Measurements from ENCODE around the gene DGKH.
"Not testable (repeated sequence)": the region's sequence is repeated elsewhere in the genome, so short reads cannot be mapped to it uniquely, and the experiment has no call there.

DGKH gene

GRCh38 chr13:42084722-42085121 lies 36.3 kb downstream of the DGKH start:
- TF ChIP-seq, protein P1, sequence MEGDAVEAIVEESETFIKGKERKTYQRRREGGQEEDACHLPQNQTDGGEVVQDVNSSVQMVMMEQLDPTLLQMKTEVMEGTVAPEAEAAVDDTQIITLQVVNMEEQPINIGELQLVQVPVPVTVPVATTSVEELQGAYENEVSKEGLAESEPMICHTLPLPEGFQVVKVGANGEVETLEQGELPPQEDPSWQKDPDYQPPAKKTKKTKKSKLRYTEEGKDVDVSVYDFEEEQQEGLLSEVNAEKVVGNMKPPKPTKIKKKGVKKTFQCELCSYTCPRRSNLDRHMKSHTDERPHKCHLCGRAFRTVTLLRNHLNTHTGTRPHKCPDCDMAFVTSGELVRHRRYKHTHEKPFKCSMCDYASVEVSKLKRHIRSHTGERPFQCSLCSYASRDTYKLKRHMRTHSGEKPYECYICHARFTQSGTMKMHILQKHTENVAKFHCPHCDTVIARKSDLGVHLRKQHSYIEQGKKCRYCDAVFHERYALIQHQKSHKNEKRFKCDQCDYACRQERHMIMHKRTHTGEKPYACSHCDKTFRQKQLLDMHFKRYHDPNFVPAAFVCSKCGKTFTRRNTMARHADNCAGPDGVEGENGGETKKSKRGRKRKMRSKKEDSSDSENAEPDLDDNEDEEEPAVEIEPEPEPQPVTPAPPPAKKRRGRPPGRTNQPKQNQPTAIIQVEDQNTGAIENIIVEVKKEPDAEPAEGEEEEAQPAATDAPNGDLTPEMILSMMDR (conservative IDR thresholded peaks at IDR 0.05; ENCODE audit: low read length) = no peak
- no peak overlapping the region for H3K4me3 ChIP-seq (ENCODE audit: low read length)
- DNase-seq (ENCODE audit: low read depth) = no peak

GRCh38 chr13:42086582-42086981 lies 38.1 kb downstream of the DGKH start:
- TF ChIP-seq, protein P1 (conservative IDR thresholded peaks at IDR 0.05; ENCODE audit: low read length) = no peak
- no peak for DNase-seq (ENCODE audit: low read depth)
- no peak overlapping the region for H3K4me3 ChIP-seq (ENCODE audit: low read length)

DNA sequence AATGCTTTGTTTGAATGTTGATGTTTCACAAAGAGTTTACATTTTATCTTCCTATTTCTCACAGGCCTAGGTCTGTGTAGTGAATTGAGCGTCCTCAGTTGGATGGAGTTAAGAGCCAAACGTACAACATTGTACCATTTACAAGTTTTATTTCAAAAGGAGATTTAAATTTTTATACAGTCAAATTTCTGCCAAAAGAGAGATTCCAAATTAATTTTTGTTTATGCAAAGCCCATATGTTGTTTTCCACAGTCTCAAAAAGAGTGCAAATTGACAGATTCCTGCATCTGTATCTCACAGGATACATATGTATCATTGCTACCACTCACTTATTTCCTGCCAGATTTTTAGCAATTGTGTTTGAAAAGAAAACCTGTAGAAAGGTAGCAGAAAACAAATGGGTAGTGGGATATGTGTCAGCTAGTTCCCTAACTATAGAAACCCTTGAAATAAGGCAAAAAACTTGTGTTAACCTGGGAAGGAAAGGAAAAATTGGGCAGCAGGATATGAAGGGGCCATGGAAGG lies 46.1 kb downstream of the DGKH start:
- DNase-seq (ENCODE audit: low read depth) = no peak
- H3K4me3 ChIP-seq (ENCODE audit: low read length) = no peak overlapping the region

GRCh38 chr13:42096222-42096621 lies 47.8 kb downstream of the DGKH start:
- not testable (repeated sequence) for H3K4me3 ChIP-seq (ENCODE audit: low read length); DNase-seq (ENCODE audit: low read depth)

More for the DNA sequence above, 46.1 kb downstream of the DGKH start:
- TF ChIP-seq, protein P1 (conservative IDR thresholded peaks at IDR 0.05; ENCODE audit: low read length) = no peak

DNA sequence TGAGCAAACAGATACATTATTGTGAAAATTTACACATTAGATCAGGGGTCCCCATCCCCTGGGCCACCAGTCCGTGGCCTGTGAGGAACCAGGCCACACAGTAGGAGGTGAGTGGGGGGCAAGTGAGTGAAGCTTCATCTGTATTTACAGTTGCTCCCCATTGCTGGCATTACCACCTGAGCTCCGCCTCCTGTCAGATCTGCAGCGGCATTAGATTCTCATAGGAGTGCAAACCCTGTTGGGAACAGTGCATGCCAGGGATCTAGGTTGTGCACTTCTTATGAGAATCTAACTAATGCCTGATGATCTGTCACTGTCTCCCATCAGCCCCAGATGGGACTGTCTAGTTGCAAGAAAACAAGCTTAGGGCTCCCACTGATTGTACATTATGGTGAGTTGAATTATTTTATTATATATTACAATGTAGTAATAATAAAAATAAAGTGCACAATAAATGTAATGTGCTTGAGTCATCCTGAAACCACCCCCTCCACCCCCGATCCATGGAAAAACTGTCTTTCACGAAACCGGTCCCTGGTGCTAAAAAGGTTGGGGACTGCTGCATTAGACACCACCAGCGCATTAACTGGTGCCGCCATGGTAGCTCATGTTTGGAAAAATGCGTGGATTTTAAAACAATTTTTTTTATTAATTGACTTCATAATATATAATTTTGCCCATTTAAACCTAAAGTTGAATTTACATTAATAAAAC lies 51.7 kb downstream of the DGKH start:
- no peak overlapping the region for H3K4me3 ChIP-seq (ENCODE audit: low read length)
- no peak for DNase-seq (ENCODE audit: low read depth)
- TF ChIP-seq, protein P1 (conservative IDR thresholded peaks at IDR 0.05; ENCODE audit: low read length) = no peak

DNA sequence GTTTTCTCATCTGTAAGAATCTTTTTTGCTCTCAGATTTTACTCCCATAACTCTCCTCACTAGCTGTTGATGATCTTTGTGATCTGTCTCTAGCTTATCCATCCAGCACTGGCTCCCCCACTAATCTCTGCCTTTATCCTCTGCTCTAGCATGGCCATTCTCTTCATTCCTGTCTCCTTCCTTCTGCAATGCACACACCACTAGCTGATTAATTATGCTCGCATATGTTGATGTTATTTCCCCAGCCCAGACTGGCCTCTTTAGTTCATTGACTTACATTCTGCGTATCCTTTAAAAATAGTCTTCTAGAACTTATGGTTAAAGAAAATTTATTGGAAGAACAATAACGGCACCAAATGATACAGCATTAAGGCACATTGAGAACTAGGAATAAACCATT lies 52.5 kb downstream of the DGKH start:
- no peak overlapping the region for H3K4me3 ChIP-seq (ENCODE audit: low read length)
- TF ChIP-seq, protein P1 (conservative IDR thresholded peaks at IDR 0.05; ENCODE audit: low read length) = no peak
- no peak for DNase-seq (ENCODE audit: low read depth)

- TF ChIP-seq, protein P1 (conservative IDR thresholded peaks at IDR 0.05; ENCODE audit: low read length) = no peak
- H3K4me3 ChIP-seq (ENCODE audit: low read length) = no peak overlapping the region
- no peak for DNase-seq (ENCODE audit: low read depth)
These were observed 53.6 kb downstream of the DGKH start for GRCh38 chr13:42101821-42102585.
